ENCODE measurements around the gene CACNA2D3. TPM values are rescaled to one million over a fixed set of nuclear protein-coding genes. Genes with fewer than 3 reads are reported as not detected.
A peak's percentile ranks its signal among the peaks of the same experiment; 100 is the strongest.
"Not testable (repeated sequence)": the region's sequence is repeated elsewhere in the genome, so short reads cannot be mapped to it uniquely, and the experiment has no call there.

Gene CACNA2D3
- total RNA-seq, 2 donors from 2014 or later = 0.97 TPM; not detected in 1

DNA sequence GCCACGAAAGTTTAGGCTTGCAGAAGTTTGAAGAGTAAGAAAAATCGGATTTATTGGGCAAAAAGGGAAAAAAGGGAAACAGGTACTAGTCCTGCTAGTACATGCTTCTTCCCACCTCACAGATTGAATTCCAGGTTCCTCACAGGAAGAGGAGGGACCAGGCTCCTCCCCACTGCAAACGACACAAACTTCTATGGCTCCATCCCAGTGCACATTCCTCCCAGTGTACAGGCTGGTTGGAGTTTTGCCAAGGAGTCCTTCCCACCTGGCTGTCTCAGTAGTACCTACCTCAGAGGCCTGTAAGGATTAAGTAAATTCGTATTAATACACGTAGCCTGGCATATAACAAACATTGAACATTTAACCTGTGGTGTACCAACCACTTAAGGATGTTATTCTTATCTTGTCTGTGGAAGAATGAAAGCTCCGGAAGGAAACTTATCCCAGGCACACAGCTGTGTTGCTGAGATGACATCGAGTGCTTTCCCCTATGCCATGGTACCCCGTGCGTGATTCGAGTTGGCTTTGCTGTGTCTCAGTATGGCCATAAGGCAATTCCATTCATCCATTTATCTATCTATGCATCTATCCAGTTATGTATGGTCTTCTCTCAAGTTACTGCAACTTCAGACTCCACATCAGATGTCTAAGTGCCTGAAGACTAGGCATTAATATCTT, 511.2 kb downstream of the CACNA2D3 start:
- no peak for DNase-seq
- no peak overlapping the region for H3K4me3 ChIP-seq (ENCODE audit: low read length)
- 94% methylated on average over 9 to 10 of the region's 10 CpGs for WGBS, 2 experiments (ENCODE audit: insufficient coverage in 1 of 2, insufficient read length in 1 of 2)
- H3K4me1 Mint-ChIP-seq = peaks cover 24% of the 10 kb centered on the region
- H3K36me3 ChIP-seq (ENCODE audit: control insufficient read depth, insufficient read depth, low read length) = peaks cover 3% of the 10 kb centered on the region
- H3K27me3 ChIP-seq (ENCODE audit: control insufficient read depth, insufficient read depth, low read length, poor library complexity, severe bottlenecking) = no peaks in the 10 kb centered on the region
- TF ChIP-seq, protein P1, sequence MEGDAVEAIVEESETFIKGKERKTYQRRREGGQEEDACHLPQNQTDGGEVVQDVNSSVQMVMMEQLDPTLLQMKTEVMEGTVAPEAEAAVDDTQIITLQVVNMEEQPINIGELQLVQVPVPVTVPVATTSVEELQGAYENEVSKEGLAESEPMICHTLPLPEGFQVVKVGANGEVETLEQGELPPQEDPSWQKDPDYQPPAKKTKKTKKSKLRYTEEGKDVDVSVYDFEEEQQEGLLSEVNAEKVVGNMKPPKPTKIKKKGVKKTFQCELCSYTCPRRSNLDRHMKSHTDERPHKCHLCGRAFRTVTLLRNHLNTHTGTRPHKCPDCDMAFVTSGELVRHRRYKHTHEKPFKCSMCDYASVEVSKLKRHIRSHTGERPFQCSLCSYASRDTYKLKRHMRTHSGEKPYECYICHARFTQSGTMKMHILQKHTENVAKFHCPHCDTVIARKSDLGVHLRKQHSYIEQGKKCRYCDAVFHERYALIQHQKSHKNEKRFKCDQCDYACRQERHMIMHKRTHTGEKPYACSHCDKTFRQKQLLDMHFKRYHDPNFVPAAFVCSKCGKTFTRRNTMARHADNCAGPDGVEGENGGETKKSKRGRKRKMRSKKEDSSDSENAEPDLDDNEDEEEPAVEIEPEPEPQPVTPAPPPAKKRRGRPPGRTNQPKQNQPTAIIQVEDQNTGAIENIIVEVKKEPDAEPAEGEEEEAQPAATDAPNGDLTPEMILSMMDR (conservative IDR thresholded peaks at IDR 0.05) = no peak
- H3K9ac ChIP-seq (ENCODE audit: extremely low read depth, low read length, poor library complexity, severe bottlenecking) = no peak overlapping the region
- no peaks in the 10 kb centered on the region for H3K27me3 Mint-ChIP-seq (ENCODE audit: insufficient read depth)
- peaks cover 24% of the 10 kb centered on the region for H3K36me3 Mint-ChIP-seq (ENCODE audit: low read depth)
- H3K27ac Mint-ChIP-seq = no peak overlapping the region
- H3K9me3 ChIP-seq (ENCODE audit: control insufficient read depth, low read length) = no peaks in the 10 kb centered on the region
- no peak overlapping the region for H3K4me3 Mint-ChIP-seq
- no peaks in the 10 kb centered on the region for H3K4me1 ChIP-seq (ENCODE audit: control insufficient read depth, insufficient read depth, low read length)
- no peaks in the 10 kb centered on the region for H3K9me3 Mint-ChIP-seq
- no peak overlapping the region for H3K27ac ChIP-seq (ENCODE audit: low read depth, low read length)

DNA sequence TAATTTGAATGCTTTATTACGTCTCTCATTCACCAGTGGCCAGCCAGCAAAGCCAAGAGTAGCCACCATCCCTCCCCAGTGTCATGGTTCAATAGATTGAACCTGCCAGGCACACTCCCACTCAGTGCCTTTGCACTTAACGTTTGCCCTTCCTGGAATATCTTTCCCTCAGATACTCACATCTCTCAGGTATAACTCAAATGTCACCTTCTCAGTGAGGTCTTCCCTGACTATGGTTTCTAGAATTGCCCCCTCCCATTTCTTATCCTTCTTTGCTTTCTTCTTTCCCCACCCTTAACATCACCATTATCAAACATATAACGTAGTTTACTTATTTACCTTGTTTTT, 511.7 kb downstream of the CACNA2D3 start:
- Histone ChIP-seq H3K36me3 (ENCODE audit: control insufficient read depth, insufficient read depth, low read length) (peaks cover 3% of the 10 kb centered on the region), H3K4me3 (ENCODE audit: low read length) (no peak overlapping the region), H3K9ac (ENCODE audit: extremely low read depth, low read length, poor library complexity, severe bottlenecking) (no peak overlapping the region), H3K27ac (ENCODE audit: low read depth, low read length) (no peak overlapping the region), H3K9me3 (ENCODE audit: control insufficient read depth, low read length) (no peaks in the 10 kb centered on the region), H3K27me3 (ENCODE audit: control insufficient read depth, insufficient read depth, low read length, poor library complexity, severe bottlenecking) (no peaks in the 10 kb centered on the region), H3K4me1 (ENCODE audit: control insufficient read depth, insufficient read depth, low read length) (no peaks in the 10 kb centered on the region)
- no peaks in the 10 kb centered on the region for H3K9me3 Mint-ChIP-seq
- H3K4me3 Mint-ChIP-seq = no peak overlapping the region
- DNase-seq = no peak
- peaks cover 24% of the 10 kb centered on the region for H3K36me3 Mint-ChIP-seq (ENCODE audit: low read depth)
- peaks cover 26% of the 10 kb centered on the region for H3K4me1 Mint-ChIP-seq
- WGBS, 2 experiments (ENCODE audit: insufficient coverage in 1 of 2, insufficient read length in 1 of 2) = 86 to 92% methylated on average over 3 of the region's 3 CpGs
- H3K27ac Mint-ChIP-seq = no peak overlapping the region
- no peaks in the 10 kb centered on the region for H3K27me3 Mint-ChIP-seq (ENCODE audit: insufficient read depth)
- TF ChIP-seq, protein P1 (conservative IDR thresholded peaks at IDR 0.05) = no peak

DNA sequence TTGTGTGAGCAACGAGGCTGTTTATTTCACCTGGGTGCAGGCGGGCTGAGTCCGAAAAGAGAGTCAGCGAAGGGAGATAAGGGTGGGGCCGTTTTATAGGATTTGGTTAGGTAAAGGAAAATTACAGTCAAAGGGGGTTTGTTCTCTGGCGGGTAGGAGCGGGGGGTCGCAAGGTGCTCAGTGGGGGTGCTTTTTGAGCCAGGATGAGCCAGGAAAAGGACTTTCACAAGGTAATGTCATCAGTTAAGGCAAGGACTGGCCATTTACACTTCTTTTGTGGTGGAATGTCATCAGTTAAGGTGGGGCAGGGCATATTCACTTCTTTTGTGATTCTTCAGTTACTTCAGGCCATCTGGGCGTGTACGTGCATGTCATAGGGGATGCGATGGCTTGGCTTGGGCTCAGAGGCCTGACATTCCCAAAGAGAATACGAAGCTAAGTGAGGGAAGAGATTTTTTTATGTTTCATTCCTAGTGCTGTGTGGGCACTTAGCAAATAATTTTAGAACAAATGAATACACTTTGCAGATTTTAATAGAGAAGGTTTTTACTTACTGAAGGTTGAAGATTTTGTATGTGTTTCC, 517.5 kb downstream of the CACNA2D3 start:
- not testable (repeated sequence) for H3K4me3 Mint-ChIP-seq; H3K4me3 ChIP-seq (ENCODE audit: low read length); H3K4me1 ChIP-seq (ENCODE audit: control insufficient read depth, insufficient read depth, low read length); H3K27me3 Mint-ChIP-seq (ENCODE audit: insufficient read depth); H3K36me3 ChIP-seq (ENCODE audit: control insufficient read depth, insufficient read depth, low read length); H3K9me3 Mint-ChIP-seq; H3K27ac ChIP-seq (ENCODE audit: low read depth, low read length); H3K27me3 ChIP-seq (ENCODE audit: control insufficient read depth, insufficient read depth, low read length, poor library complexity, severe bottlenecking); H3K9ac ChIP-seq (ENCODE audit: extremely low read depth, low read length, poor library complexity, severe bottlenecking); H3K9me3 ChIP-seq (ENCODE audit: control insufficient read depth, low read length)
- H3K4me1 Mint-ChIP-seq = peaks cover 34% of the 10 kb centered on the region
- peaks cover 10% of the 10 kb centered on the region for H3K36me3 Mint-ChIP-seq (ENCODE audit: low read depth)
- H3K27ac Mint-ChIP-seq = peak overlapping the region; percentile 80
- WGBS, 2 experiments (ENCODE audit: insufficient coverage in 1 of 2, insufficient read length in 1 of 2) = 13 to 25% methylated on average over 2 to 9 of the region's 12 CpGs
- DNase-seq = peak; percentile 79

All from endodermal cell (in vitro differentiated cells).